Upper lobe of left lung (tissue), 4 donors: Measurements from ENCODE around the gene HPCAL1.

Experiments used
- EP300 ChIP-seq, 4 donors: sonication (generic); formaldehyde crosslinking; IDR thresholded peaks; one replicate each; pipeline ENCODE4 v1.5.1; 2017; ENCODE audit warnings: antibody characterized with exemption in 4 of 4, control low read depth in 2 of 4
- POLR2A ChIP-seq, 4 donors: fragments of 450-650 bp; IDR thresholded peaks; one replicate each; pipeline ENCODE4 v1.5.1; 2016 to 2017; ENCODE audit warnings: antibody characterized with exemption in 4 of 4, mild to moderate bottlenecking in 2 of 4
- POLR2AphosphoS5 ChIP-seq, 2 donors: sonication (generic); formaldehyde crosslinking; IDR thresholded peaks; one replicate each; pipeline ENCODE4 v1.5.1; 2017; ENCODE audit warnings: antibody characterized with exemption in 2 of 2
- TF ChIP-seq, protein P1 (sequence below), 6 experiments: fragments of 450-650 bp in 4 of 6; fragments of 200-600 bp in 2 of 6; sonication (generic) in 2 of 6; IDR thresholded peaks; one replicate each; pipeline ENCODE4 v1.5.1; 2016 to 2019; ENCODE audit warnings: antibody characterized with exemption in 6 of 6

DNA sequence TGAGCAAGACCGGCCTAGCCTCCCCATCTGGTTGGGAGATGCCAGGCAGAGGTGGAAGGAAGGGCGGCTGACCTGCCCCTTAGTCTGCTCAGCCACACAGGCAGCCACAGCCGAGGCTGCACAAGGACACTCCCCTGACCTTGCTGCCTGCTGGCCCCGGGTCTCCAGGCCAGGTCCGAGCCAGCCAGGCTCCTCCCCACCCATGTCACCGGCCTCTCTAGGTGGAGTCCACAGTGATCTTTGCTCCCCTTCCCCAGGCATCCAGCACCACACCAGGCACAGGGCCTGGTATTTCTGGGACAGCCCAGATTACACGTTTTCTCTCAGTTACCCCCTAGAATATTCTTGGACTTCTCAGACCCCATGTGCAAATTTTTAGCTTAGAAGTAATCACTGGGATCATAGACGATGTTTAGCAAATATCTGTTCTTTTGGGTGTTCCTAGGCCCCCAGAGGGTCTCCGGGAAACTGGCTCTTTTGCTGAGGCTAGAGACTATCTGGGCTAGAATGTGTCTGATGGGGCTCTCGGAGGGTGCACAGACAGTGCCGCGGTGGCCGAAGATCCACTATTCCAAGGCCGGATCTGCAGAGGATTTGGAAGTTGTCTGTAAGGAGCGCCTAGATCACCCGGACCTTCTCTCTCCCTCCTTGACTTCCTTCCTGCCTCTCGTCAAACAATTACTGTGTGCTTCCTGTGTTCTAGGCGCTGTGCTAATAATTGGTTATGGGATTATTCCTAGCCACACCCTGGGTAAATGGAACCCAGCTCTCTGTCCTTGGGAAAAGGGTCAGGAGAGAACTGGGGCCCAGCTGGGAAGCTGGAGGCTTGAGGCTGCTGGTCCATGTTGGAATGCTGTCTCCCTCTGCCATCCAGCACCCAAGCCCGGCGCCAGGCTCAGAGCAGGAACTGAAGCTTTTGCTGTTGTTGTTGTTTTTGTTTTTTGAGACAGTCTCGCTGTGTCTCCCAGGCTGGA lies 98.6 kb downstream of the HPCAL1 start:
- TF ChIP-seq, protein P1, sequence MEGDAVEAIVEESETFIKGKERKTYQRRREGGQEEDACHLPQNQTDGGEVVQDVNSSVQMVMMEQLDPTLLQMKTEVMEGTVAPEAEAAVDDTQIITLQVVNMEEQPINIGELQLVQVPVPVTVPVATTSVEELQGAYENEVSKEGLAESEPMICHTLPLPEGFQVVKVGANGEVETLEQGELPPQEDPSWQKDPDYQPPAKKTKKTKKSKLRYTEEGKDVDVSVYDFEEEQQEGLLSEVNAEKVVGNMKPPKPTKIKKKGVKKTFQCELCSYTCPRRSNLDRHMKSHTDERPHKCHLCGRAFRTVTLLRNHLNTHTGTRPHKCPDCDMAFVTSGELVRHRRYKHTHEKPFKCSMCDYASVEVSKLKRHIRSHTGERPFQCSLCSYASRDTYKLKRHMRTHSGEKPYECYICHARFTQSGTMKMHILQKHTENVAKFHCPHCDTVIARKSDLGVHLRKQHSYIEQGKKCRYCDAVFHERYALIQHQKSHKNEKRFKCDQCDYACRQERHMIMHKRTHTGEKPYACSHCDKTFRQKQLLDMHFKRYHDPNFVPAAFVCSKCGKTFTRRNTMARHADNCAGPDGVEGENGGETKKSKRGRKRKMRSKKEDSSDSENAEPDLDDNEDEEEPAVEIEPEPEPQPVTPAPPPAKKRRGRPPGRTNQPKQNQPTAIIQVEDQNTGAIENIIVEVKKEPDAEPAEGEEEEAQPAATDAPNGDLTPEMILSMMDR (IDR thresholded peaks at IDR 0.05) = no peak
- no peak for TF ChIP-seq POLR2A (IDR thresholded peaks at IDR 0.05)
- no peak for TF ChIP-seq EP300 (IDR thresholded peaks at IDR 0.05)
- TF ChIP-seq POLR2AphosphoS5 (IDR thresholded peaks at IDR 0.05) = peak; percentile 25 to 48
